ENCODE data around the gene PARD3B.

The PARD3B gene

DNA sequence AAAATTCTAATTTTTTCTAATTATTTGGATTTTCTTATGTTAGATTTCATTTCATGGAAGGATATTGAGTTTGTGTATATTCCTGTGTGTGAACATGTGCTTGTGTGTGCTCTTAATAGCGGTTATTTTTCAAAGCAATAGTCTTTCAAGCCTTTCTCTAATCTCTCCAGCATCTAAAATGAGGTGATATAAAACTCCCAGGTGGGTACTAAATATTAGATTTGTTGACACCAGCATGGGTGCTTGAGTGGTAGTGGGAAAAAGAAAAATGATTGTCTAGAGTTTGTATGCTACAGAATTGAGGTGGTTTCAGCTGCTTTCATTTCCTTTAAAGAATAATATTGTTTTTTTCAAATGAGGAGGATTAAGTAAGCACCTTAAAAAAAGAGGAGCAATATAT, 296.8 kb downstream of the PARD3B start:
- H3K27ac Mint-ChIP-seq = peak overlapping the region; percentile 1 to 81 (median 15)
- H3K27me3 Mint-ChIP-seq (ENCODE audit: low read depth) = no peaks in the 10 kb centered on the region
- H3K4me3 Mint-ChIP-seq = no peak overlapping the region
- no peaks in the 10 kb centered on the region for H3K36me3 Mint-ChIP-seq (ENCODE audit: low read depth)
- H3K9me3 Mint-ChIP-seq = peaks cover 3% of the 10 kb centered on the region
- peaks cover 26% of the 10 kb centered on the region for H3K4me1 Mint-ChIP-seq
- TF ChIP-seq, protein P1, sequence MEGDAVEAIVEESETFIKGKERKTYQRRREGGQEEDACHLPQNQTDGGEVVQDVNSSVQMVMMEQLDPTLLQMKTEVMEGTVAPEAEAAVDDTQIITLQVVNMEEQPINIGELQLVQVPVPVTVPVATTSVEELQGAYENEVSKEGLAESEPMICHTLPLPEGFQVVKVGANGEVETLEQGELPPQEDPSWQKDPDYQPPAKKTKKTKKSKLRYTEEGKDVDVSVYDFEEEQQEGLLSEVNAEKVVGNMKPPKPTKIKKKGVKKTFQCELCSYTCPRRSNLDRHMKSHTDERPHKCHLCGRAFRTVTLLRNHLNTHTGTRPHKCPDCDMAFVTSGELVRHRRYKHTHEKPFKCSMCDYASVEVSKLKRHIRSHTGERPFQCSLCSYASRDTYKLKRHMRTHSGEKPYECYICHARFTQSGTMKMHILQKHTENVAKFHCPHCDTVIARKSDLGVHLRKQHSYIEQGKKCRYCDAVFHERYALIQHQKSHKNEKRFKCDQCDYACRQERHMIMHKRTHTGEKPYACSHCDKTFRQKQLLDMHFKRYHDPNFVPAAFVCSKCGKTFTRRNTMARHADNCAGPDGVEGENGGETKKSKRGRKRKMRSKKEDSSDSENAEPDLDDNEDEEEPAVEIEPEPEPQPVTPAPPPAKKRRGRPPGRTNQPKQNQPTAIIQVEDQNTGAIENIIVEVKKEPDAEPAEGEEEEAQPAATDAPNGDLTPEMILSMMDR (IDR thresholded peaks at IDR 0.05; ENCODE audit: unreplicated experiment in 3 of 3) = no peak

- TF ChIP-seq, protein P1 (IDR thresholded peaks at IDR 0.05; ENCODE audit: unreplicated experiment in 3 of 3) = no peak
- peaks cover 26% of the 10 kb centered on the region for H3K4me1 Mint-ChIP-seq
These were observed 297.6 kb downstream of the PARD3B start for GRCh38 chr2:204842661-204843485.

DNA sequence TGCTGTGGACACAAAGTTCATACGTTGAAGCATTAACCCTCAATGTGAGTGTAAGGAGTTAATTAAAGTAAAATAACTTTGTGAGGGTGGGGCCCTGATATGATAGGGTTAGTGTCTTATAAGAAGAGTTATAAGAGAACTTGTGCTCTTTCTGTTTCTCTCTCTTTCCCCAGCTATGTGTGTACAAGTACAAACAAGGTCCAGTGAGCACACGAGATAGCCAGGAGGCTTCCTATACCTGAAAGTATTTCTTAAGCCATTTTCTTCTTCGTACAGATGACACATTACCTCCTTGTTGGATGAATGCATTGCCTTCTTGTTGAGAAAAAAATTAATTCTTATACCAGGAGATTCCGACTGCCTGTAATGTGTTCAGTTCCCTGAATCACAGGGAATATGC, 301.2 kb downstream of the PARD3B start:
- no peaks in the 10 kb centered on the region for H3K36me3 Mint-ChIP-seq (ENCODE audit: low read depth)
- H3K27me3 Mint-ChIP-seq (ENCODE audit: low read depth) = no peaks in the 10 kb centered on the region
- H3K9me3 Mint-ChIP-seq = no peaks in the 10 kb centered on the region
- H3K4me1 Mint-ChIP-seq = peaks cover 26% of the 10 kb centered on the region
- no peak overlapping the region for H3K27ac Mint-ChIP-seq
- no peak overlapping the region for H3K4me3 Mint-ChIP-seq
- TF ChIP-seq, protein P1 (IDR thresholded peaks at IDR 0.05; ENCODE audit: unreplicated experiment in 3 of 3) = no peak

More at GRCh38 chr2:204842661-204843485, 297.6 kb downstream of the PARD3B start:
- peaks cover 3% of the 10 kb centered on the region for H3K9me3 Mint-ChIP-seq
- no peaks in the 10 kb centered on the region for H3K27me3 Mint-ChIP-seq (ENCODE audit: low read depth)
- H3K36me3 Mint-ChIP-seq (ENCODE audit: low read depth) = no peaks in the 10 kb centered on the region
- H3K27ac Mint-ChIP-seq = peak overlapping the region; percentile 1 to 81 (median 15)
- H3K4me3 Mint-ChIP-seq = no peak overlapping the region

DNA sequence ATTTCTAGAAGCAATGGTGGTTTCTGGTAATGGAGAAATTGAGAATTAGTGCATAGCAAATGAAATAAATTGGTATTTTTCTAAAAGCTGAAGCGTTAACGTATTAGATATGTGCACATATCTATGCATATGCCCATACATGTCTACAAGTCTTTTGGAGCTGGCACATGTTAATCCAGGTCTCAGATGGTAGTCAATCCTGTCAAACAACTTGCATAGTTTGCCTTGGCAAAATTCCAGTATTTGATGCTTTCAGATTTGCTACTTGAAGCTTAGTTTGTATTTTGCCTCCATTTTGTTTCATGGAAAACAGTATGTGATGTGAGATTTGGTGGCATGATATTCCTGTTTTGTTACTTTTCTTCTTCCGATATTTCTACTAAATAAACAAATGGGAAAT, 304.6 kb downstream of the PARD3B start:
- no peaks in the 10 kb centered on the region for H3K36me3 Mint-ChIP-seq (ENCODE audit: low read depth)
- no peaks in the 10 kb centered on the region for H3K9me3 Mint-ChIP-seq
- TF ChIP-seq, protein P1 (IDR thresholded peaks at IDR 0.05; ENCODE audit: unreplicated experiment in 3 of 3) = no peak
- H3K27me3 Mint-ChIP-seq (ENCODE audit: low read depth) = no peaks in the 10 kb centered on the region
- no peak overlapping the region for H3K4me3 Mint-ChIP-seq
- H3K4me1 Mint-ChIP-seq = peaks cover 7% of the 10 kb centered on the region
- H3K27ac Mint-ChIP-seq = no peak overlapping the region

GRCh38 chr2:204850581-204850980, 305.3 kb downstream of the PARD3B start:
- Mint-ChIP-seq H3K4me1 (peaks cover 4% of the 10 kb centered on the region), H3K27me3 (ENCODE audit: low read depth) (no peaks in the 10 kb centered on the region), H3K36me3 (ENCODE audit: low read depth) (no peaks in the 10 kb centered on the region), H3K4me3 (no peak overlapping the region), H3K9me3 (no peaks in the 10 kb centered on the region), H3K27ac (no peak overlapping the region)
- TF ChIP-seq, protein P1 (IDR thresholded peaks at IDR 0.05; ENCODE audit: unreplicated experiment in 3 of 3) = no peak

GRCh38 chr2:204853905-204854304, 308.6 kb downstream of the PARD3B start:
- Mint-ChIP-seq H3K27me3 (ENCODE audit: low read depth) (no peaks in the 10 kb centered on the region), H3K27ac (no peak overlapping the region), H3K4me1 (peaks cover 4% of the 10 kb centered on the region), H3K4me3 (no peak overlapping the region), H3K9me3 (peaks cover 8% of the 10 kb centered on the region), H3K36me3 (ENCODE audit: low read depth) (no peaks in the 10 kb centered on the region)
- TF ChIP-seq, protein P1 (IDR thresholded peaks at IDR 0.05; ENCODE audit: unreplicated experiment in 3 of 3) = no peak

Measured in nephron (organoid).